Testis (tissue), 2 donors: ENCODE results near the gene CXorf38.

Experiments used
- POLR2A ChIP-seq: fragments of 450-650 bp; IDR thresholded peaks from one replicate; pipeline ENCODE4 v1.6.1; 2017; ENCODE audit warnings: antibody characterized with exemption, mild to moderate bottlenecking, moderate library complexity
- TF ChIP-seq, protein P1 (sequence below), 3 experiments: fragments of 450-650 bp in 2 of 3; fragments of 200-600 bp in 1 of 3; sonication (generic) in 1 of 3; IDR thresholded peaks; one replicate each; pipeline ENCODE4 v1.5.1; 2016 to 2019; ENCODE audit warnings: antibody characterized with exemption in 3 of 3, mild to moderate bottlenecking in 2 of 3, moderate library complexity in 1 of 3

DNA sequence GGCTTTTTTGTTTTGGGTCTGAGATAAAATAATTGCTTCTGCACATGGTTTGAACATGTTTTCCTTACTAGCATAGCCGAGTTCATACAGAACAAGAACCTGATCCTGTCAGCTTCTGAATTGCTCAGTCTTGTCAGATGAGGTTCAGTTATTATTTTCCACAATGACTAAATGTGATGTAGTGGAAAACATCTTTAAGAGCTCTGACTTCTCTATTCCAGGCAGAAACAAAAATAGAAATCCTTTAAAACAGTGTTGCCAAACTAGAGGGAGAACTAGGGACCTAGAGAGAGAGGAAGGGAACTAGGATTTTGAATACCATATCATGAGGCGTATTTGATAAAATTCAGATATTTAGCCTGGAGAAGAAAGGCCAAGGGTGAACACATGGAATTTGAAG, 64.5 kb downstream of the CXorf38 start:
- TF ChIP-seq, protein P1, sequence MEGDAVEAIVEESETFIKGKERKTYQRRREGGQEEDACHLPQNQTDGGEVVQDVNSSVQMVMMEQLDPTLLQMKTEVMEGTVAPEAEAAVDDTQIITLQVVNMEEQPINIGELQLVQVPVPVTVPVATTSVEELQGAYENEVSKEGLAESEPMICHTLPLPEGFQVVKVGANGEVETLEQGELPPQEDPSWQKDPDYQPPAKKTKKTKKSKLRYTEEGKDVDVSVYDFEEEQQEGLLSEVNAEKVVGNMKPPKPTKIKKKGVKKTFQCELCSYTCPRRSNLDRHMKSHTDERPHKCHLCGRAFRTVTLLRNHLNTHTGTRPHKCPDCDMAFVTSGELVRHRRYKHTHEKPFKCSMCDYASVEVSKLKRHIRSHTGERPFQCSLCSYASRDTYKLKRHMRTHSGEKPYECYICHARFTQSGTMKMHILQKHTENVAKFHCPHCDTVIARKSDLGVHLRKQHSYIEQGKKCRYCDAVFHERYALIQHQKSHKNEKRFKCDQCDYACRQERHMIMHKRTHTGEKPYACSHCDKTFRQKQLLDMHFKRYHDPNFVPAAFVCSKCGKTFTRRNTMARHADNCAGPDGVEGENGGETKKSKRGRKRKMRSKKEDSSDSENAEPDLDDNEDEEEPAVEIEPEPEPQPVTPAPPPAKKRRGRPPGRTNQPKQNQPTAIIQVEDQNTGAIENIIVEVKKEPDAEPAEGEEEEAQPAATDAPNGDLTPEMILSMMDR (IDR thresholded peaks at IDR 0.05), result no peak
- TF ChIP-seq POLR2A, result no peak
